GM19438 (cell line): ENCODE measurements around the gene PARK7.
"Not testable (repeated sequence)": the region's sequence is repeated elsewhere in the genome, so short reads cannot be mapped to it uniquely, and the experiment has no call there.

ENCODE experiments used
- ATAC-seq: cut with Tn5 transposase; IDR thresholded peaks from one replicate; pipeline ENCODE4 v1.9.1; 2021; ENCODE audit warnings: low read depth; ENCODE audit not compliant: unreplicated experiment

The PARK7 gene

DNA sequence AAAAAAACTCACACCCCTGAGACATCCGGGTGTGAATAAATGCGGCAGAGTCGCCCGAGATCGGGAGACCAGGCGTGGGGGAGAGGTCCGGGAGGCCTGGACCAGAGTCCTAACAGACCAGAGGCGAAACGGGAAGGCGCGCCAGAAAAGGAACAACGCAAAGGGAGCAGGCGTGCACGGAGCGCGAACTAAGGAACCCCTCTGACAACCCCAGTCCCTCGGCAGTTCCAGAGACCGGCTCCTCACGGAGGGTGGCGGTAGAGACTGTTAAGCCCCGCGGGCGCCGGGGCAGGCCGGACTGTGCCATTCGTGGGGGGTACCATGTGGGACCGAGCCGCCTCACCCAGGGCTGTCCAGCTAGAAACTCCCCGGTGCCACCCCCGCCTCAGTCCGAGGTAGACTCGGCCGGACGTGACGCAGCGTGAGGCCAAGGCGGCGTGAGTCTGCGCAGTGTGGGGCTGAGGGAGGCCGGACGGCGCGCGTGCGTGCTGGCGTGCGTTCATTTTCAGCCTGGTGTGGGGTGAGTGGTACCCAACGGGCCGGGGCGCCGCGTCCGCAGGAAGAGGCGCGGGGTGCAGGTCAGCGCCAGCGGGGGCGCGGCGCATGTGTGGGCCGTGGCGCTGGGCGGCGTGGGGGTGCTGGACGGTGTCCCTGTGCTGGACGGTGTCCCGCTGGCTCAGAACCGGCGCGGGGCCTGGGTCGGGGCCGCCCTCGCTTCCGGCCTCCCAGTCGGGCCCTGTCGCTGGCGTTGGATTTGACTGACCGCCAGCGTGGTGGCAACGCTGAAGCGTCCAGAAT is at the start of gene PARK7:
PARK7 (plus strand) TSS at position 496 of the 798 bp plus-strand sequence. CDS start 1,075 bp downstream, outside the sequence.
- ATAC-seq, result peak; percentile 95

DNA sequence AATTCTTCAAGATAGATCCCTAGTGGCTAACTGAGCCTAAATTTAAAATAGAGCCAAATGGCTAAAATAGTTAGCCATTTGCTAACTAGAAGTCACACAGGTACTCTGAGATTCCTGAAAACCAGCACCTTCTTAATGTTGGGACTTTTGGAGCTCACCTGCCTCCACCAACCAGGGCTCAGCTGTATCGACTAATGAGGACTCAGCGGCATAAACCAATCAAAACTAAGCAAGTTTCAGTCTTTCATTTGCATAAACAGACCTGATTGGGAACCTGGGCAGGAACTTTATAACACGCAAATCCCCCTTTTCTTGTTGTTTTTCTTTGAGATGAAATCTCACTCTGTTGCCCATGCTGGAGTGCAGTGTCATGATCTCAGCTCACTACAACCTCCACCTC is 49.4 kb upstream of the PARK7 start:
- ATAC-seq, result no peak

DNA sequence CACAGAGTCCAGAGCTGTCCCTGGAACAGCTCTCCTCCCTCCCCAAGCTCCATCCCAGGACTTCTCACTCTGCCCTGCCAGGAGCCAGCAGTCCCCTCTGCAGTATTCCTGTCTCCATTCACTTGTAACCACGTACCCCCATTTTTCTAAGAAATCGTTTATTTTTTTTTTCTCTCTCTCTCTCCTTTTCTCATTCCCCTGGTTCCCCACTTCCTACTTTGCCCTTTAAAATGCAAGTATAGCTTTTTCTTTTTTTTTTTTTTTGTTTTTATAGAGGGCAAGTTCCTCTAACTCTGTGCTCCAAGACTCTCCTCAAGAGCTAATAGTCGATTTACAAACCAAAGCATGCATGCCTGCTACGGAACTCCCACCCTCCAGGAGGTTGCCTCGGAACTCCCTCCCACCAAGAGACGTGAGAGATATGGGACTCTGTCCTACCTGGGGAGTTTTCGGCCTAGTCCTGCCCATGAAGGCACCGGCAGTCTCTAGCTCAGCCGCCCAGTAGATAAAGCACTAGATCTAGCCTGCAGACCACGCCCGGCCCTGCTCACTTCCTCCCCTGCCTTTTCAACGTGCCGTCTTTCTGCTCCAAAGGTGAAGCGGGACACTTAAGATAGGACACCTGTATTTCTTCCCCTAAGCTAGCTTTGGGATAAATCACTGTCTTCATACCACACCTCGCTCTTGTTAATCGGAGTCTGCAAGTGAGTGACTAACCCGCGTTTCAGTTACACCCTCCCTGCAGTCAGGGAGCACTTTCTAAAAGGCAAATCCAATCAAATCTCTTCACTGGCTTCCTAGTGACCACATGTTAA is 48.6 kb upstream of the PARK7 start:
- ATAC-seq, result no peak

DNA sequence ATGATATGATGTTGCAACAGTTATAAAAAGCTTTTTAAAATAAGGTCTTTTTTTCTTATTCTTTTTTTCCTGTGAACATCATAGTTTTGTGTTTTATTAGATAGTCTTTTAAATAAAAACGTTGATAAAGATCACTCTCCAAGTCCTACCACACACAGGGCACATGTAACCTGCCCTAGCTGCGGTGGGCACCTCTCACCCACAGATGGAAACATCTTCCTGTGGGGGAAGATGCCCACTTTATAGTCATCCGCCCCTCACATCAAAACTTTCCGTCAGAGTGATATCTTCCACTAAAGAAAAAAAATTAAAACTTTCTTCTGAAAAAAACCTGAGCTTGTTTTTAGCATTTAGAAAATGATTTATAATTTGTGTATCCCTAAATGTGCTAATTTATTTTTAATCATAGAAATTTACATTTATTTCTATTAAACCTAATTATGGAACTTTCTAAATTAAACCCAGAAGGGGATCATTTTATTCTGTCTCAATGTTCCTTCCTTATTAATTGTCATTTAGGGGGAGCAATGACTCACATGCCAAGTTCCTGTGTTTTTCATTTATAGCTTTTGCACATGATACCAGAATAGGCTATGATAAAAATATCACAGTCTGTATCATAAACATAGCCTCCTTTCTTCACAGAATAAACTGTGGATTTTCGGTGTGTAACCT is 45.5 kb upstream of the PARK7 start:
- ATAC-seq, result no peak

DNA sequence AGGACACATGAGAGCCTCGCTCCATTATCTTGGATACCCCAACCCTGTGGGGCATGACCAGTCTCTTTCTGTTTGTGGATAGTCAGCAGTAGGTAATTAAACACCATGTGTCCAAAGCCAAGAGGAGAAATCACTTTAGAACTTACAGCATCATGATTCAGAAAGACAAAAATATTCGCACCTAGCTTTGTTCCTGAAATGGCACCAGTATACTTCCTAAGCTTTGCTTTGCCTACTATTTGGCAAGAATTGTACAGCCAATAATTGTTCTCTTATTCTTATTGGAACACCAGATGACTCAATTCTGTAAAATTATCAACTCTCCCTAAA is 45.0 kb upstream of the PARK7 start:
- no peak for ATAC-seq

DNA sequence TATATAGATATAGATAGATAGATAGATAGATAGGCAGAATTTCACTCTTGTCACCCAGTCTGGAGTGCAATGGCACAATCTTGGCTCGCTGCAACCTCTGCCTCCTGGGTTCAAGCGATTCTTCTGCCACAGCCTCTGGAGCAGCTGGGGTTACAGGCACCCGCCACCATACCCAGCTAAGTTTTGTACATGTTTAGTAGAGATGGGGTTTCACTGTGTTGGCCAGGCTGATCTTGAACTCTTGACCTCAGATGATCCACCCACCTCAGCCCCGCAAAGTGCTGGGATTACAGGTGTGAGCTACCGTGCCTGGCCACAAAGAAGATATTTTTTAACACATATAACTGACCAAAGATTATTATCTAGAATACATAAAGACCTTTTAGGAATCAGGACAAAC is 43.5 kb upstream of the PARK7 start:
- not testable (repeated sequence) for ATAC-seq

DNA sequence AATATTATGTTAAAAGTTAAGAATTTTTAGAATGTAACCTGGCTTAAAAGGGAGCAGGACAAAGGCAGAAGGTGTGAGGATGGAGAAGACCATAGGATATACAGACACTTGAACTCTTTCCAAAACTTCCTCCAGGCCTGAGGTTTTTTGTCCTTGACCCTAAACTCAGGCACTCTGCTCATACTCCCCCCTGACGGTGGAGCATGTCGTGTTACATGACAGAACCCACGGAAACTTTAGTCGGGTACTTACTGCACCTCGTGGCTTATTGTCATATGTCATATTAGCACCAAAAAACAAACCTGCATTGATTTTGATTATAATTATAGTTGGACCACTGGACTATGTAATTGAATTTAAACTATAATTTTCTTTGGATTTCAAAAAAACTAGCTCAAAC is 41.6 kb upstream of the PARK7 start:
- no peak for ATAC-seq

DNA sequence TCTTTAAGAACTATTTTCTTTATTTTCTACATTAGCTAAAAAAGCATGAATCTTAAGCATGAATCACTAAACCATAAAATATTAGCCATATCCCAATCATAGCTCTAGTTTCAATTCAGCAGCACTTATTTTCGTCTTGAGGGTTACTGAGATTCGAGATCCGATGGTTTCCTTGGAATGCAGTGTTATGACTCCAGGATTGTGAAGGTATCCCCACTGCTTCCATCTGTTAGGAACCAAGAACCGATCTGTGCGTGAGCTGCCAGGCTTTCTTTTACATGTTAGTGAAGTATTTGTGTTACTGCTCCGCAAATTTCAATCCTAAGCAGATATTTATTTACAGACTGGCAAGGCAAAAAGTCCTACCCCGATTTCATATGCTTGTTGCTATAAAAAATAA is 39.7 kb upstream of the PARK7 start:
- no peak for ATAC-seq

DNA sequence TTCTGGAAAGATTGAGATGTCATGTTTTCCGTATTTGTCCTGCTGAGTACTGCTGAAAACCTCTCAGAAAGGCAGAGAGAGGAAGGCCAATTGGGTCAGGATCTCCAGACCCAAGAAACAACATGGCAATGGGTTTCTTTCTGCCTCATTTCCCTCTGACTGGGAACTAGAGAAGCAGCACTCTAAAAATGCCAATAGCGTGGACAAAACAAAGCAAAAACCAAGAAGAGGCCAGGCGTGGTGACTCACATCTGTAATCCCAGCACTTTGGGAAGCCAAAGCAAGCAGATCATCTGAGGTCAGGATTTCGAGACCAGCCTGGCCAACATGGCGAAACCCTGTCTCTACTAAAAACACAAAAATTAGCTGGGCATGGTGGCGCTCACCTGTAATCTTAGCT is 39.2 kb upstream of the PARK7 start:
- ATAC-seq, result no peak

DNA sequence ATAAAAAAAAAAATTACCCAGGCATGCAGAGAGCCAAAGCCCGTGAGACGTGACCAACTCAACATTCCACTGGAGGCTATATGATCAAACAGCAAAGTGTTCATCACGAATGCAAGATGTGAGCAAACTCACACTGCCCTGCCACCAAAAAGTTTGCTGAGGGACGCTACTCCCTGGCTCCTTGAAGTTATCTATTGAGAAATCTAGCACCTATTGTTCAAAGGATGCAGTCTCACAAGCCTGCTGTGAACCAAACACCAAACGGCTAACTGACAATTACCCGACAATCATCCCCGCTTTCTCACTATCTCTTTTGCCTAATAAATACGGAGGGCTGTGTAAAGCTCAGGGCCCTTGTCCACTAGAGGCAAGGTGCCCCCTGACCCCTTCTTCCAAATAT is 34.5 kb upstream of the PARK7 start:
- not testable (repeated sequence) for ATAC-seq

DNA sequence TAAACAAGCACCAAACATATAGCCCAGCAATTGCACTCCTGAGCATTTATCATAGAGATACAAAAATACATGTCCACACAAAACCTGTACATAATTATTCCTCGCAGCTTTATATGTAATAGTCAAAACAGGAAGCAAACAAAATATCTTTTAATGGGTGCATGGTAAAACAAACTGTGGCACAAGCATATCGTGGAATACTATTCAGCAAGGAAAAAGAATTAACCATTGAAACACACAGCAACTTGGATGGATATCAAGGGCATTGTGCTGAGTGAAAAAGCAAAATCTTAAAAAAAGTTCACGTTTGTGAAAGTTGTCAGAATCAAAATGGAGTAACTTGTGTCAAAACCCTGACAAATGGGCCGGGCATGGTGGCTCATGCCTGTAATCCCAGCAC is 33.3 kb upstream of the PARK7 start:
- no peak for ATAC-seq

DNA sequence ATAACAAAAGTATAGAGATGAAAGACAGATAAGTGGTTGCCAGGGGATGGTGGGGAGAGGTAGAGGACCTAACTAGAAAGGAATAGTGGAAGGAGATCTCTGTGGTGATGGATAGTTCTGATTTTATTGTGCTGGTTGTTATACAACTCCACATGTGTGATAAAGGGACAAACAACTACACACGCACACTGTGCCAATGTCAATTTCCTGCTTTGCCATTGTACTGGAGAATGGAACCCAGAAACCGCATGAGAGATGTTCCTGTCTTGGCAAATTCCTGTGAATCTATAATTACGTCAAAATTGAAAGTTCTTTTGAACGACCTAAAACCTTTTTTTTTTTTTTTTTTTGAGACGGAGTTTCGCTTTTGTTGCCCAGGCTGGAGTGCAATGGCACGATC is 31.9 kb upstream of the PARK7 start:
- no peak for ATAC-seq

DNA sequence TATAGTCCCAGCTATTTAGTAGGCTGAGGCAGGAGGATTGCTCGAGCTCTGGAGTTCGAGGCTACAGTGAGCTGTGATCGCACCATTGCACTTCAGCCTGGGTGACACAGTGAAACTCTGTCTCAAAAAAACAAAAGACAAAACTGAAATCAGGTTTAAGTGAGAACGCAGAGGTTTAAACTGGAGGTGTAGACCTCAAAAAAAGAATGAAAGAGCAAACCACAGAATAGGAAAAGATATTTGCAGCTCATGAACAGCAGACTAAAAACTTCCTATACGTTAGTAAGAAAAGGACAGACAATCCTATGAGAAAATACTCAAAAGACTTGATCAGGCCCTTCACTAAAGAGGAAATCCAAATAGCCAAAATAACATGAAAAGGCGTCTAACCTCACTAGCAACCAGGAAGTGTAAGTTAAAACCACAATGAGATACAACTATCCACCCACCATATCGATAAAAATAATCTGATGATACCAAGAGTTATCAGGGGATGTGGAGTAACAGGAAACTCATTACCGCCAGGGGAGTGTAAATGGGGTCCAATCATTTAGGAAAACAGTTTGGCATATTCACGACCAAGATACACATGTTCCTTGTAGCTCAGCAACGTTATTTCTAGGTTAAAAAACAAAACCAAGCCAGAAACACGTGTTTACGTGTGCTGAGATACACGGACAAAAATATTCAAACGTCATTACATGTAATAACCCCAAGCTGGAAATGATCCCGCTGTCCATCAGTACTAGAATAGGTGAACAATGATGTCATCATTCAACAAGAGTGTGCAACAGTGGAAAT is 30.7 kb upstream of the PARK7 start:
- no peak for ATAC-seq

DNA sequence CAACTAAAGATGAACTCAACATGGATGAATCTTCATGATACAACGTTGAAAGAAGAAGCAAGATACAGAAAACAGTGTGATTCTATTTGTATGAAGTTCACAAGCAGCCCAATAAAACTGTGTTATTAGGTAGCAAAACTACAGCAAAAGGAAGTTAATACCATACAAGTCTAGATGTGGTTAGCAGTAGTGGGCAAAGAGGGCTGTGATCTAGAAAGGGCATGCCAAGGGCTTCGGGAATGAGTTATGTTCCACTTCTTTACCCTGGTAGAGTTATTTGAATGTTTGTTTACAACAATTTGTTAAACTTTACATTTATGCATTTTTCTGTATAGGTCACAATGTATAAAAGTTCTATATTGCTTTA is 30.1 kb upstream of the PARK7 start:
- no peak for ATAC-seq

DNA sequence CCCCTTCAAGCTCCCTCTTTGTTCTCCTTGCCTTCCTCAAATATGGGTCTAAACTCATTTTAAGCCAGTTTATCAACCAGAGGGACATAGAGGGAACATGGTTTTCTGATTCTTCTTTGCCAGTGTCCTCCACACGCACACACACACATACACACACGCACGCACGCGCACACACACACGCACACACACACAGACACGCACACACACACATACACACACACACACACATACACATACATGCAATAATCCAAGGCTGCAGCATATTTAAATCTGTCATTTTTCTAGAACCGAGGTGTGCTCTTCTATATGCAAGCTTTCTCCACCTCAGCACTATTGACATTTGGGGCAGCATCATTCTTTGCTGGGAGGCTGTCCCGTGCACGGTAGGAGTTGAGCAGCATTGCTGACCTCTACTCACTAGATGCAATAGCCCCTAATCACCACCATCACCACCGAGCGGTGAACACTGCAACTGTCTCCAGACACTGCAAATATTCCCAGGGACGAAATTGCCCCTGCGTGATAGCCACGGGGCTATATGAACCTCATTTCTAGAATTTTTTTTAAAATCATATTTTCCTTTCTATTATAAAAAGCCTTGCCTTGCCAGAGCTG is 28.9 kb upstream of the PARK7 start:
- no peak for ATAC-seq

DNA sequence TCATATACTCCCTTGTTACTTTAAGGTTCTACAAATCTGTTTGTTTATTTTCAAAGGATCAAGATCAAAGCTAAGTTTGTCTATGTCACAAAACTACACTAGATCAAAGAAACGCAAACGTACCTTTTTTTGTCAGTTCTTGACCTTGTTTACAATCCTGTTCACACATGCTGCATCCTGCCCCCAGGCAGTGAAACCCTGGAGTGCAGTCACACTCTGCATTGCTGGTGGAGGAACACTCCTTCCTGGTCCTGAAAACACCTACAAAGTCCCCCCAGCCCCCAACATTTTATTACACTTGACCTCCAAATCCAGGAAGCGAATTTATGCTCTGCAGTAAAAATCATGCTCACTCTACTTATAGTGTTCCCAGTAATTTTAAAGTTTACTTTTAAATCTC is 23.4 kb upstream of the PARK7 start:
- no peak for ATAC-seq

DNA sequence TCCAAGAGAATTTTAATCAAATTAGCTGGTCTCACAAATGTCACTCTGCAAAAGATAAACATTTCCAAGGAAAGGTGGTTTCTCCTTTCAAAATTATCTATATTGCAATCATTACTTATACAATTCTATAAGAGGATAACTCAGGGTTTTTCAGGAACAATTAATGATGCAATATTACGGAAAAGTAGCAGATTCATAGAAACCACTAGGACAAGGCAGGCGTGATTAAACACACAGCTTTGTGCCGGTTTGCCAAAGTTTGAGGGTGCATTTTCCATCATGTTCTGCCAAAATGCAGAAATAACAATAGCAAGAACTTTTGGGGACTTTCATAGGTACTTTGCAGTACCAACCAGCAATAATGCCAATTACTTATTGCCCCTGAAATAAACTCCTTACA is 21.5 kb upstream of the PARK7 start:
- ATAC-seq, result no peak

DNA sequence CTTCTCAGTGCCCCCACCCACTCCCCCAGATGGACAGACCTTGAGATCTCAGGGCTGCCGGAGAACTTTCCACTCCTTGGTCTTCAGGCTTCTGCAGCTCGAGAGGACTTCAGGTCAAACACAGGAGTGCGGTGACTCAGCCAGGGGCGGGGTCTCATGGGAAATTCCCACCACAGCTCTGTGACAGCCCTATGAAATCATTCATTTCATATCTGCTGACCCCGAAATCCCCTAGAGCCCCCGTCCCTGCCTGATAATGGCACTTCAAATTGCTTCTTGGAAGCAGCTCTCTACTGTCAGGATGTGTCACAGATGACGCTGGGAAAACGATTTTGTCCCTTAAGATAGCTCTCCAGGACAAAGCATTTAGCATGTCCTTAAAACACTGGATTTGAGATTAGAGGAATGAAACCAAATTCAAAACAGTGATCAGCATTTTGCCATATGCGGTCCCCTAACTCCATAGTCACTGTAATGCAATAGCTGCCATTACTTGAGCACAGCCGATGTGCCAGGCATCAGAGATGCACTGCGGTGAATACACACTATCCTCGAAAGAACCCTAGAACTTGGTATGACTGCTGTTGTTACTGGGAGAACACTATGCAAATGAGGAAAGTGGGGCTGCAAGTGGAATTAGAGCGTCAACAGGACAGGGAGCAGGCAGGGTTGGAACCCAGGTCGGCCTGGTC is 20.6 kb upstream of the PARK7 start, which contains the start of gene TNFRSF9:
TNFRSF9 (minus strand) TSS at position 95 of the 692 bp plus-strand sequence. CDS start 845 bp downstream, outside the sequence.
- ATAC-seq, result no peak

DNA sequence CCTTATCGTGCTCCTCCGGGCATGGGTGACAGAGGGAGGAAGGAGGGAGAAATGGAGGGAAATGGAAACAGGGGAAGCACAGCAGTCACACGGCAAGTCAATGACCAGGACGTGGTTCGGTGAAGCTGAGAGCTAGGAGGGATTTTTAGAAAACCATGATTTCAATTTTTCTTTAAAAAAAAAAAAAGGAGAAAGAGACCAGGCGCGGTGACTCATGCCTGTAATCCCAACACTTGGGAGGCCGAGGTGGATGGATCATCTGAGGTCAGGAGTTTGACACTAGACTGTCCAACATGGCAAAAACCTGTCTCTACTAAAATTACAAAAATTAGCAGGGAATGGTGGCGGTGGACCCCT is 20.1 kb upstream of the PARK7 start:
- no peak for ATAC-seq
